ENCODE measurements around the gene DYNLL1.
A peak's percentile ranks its signal among the peaks of the same experiment; 100 is the strongest.
"Not testable (repeated sequence)": the region's sequence is repeated elsewhere in the genome, so short reads cannot be mapped to it uniquely, and the experiment has no call there.

Gene DYNLL1

GRCh38 chr12:120474616-120474960, 21.3 kb upstream of the DYNLL1 start:
- no peak for DNase-seq (ENCODE audit: low read depth in 2 of 2)

- DNase-seq (ENCODE audit: low read depth in 2 of 2) = no peak
Measured at GRCh38 chr12:120475643-120476042, 20.3 kb upstream of the DYNLL1 start.

DNA sequence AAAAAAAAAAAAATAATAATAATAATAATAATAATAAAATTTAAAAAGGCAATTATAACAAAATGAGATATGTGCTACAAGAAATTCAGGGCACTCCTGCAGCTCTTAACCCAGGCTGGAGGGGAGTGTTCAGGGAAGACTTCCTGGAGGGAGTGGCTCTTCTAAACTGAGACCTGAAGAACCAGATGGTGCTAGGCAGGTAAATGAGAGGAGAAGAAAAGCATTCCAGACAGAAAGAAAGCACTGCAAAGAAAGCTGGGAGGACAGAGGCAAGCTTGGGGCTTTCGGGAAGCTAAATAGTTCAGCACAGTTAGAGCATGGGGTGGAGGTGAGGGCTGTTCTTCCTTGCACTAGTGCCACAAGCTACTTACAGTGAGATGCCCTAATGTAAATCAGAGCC, 16.5 kb upstream of the DYNLL1 start:
- no peak for DNase-seq (ENCODE audit: low read depth in 2 of 2)

DNA sequence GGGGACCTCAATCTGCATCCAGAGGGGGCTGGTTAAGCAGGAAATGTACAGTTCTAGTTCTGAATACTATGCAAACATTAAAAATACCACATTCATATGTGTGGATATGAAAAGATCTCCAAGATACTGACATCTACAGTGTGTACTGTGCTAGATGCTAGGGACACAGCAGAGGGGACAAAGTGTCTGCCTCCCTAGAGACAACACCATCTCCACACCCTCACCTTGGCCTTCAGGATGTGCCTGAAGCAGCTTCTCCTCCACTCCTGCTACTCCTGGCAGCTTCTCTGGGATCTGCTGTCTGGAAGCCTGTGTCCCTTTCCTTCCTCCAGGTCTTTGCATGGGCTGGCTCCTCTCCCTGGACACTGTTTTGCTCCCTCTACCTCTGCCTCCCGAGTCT, 15.7 kb upstream of the DYNLL1 start:
- DNase-seq (ENCODE audit: low read depth in 2 of 2) = no peak

DNA sequence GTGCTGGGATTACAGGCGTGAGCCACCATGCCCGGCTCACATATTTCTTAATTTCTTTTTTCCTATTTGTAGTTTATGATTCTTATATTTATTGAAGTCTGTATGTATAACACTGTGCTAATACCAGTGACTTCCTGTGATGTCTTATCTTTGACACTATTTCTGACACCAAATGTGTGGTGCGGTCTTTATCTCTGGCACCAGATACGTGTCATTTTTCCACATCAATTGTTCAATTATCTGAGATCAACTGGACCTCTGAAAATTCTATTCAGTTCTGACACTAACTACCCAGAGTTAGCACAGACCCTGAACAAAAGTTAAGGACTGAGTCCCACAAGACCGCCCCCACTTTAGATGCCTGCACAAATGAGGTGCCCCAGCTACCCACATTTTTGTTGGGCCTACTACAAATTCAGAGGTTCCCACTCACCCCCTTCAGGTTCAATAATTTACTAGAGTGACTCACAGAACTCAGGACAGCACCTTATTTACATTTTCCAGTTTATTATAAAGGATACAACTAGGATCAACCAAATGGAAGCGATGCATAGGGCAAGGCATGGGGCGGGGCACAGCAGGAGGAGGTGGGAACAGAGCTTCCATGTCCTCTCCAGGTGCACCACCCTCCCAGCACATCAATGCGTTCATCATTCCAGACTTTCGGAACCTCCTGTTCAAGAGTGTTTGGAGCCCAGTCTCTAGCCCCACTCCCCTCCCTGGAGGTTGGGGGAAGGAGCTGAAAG, 14.7 kb upstream of the DYNLL1 start:
- DNase-seq (ENCODE audit: low read depth in 2 of 2) = no peak

- no peak for DNase-seq (ENCODE audit: low read depth in 2 of 2)
Measured at GRCh38 chr12:120483621-120484020, 12.3 kb upstream of the DYNLL1 start.

DNA sequence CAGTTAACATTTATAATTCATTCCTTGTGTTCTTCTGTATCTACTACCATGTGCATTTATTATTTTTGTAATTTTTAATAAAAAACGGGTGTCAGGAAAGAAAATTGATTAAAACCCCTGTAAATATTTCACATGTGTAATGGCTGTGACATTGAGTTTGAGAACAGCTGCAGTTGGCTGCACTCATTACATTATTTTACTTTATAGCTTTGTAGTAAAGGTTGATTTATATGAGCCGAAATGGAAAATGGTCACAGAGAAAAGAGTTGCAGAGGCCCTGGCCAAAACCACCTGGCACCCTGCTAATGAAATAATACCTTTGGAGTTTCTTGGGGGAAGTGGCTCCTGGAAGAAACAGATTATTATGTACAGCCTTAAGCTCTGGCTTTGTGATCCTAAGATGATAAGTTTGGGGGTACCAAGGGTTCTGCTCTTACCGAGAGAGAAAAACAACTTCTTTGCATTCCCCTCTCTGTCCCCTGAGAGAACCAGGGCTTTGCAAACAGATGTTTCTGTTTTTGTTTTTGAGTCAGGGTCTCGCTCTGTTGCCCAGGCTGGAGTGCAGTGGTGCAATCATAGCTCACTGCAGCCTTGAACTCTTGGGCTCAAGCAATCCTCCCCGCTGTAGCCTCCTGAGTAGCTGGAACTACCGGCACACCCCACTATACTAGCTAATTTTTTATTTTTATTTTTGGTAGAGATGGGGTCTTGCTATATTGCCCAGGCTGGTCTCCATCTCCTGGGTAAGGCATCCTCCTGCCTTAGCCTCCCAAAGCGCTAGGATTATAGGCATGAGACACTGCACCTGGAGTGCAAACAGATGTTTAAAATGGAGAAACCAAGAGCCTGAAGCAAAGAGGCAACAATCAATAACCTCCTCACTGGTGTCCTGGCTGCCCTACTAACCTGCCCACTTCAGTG, 9.7 kb upstream of the DYNLL1 start:
- no peak for DNase-seq (ENCODE audit: low read depth in 2 of 2)

GRCh38 chr12:120487552-120487951, 8.4 kb upstream of the DYNLL1 start:
- DNase-seq (ENCODE audit: low read depth in 2 of 2) = not testable (repeated sequence)

DNA sequence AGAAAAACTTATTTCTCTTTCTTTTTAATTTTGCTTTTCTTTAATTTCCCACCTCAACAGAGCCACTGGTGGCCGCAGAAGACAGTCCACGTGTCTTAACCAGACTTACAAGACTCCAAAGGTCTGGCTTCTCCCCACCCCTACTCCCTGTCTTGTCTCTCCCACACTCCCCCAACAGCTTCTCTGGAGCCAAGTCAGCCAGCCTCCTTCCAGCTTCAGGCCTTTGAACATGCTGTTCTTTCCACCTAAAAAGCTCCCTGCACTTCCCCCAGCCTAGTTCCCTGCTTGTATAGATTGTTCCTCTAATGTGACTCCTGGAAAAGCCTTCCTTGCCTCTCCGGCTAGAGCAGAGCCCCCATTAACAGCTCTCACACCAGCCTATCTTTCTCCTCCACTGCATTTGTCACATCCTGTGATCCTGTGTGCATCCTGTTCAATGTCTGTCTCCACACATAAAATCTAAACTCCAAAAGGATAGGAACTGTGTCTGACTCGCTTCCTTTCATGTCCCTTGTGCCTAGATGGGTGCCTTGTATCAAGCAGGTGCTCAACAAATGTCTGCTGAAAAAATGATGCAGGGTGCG, 7.8 kb upstream of the DYNLL1 start:
- no peak for DNase-seq (ENCODE audit: low read depth in 2 of 2)

DNA sequence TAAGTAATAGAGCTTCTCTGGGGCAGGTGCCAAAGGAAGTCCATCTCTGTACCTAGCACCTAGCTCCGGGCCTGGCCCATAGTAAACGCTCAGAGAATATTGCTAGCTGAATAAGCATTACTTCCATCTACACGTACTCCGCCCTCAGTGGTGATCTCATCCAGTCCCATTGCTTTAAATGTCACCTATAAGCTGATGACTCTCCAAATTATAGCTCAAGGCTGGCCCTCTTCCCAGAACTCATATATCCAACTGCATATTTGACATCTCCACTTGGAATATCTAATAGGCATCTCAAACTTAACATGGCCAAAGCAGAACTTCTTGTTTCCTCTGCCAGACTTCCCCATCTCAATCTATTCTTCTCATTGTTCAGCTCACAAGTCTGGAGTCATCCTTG, 6.9 kb upstream of the DYNLL1 start:
- no peak for DNase-seq (ENCODE audit: low read depth in 2 of 2)

GRCh38 chr12:120490325-120490724, 5.6 kb upstream of the DYNLL1 start:
- DNase-seq (ENCODE audit: low read depth in 2 of 2) = no peak

- no peak for DNase-seq (ENCODE audit: low read depth in 2 of 2)
Measured at GRCh38 chr12:120490833-120491512, 4.9 kb upstream of the DYNLL1 start.

DNA sequence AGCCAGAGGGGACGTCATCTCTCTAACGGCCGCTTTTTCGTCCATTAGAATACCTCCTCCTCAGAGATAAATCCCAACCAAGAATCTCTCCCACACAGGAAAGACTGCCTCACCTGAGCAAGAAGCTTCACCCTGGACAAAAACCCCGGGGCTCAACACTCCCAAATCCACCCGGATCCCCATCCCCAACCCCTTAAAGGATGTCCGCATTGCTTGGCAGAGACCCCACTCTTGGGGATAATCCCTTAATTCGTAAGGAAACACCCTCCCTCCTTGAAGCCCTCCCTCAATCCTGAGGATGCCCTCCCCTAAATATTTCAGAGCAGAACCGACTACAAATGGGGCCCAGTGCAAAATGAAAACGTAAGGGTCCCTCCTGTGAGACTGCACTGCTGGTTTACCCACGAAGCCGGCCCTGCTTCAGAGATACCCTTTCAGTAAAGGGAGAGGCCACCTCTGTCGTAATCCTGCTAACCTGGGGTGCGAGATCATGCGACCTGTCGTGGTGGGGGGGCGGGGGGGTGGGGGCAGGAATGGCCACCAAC, 655 bp upstream of the DYNLL1 start:
- DNase-seq (ENCODE audit: low read depth in 2 of 2) = no peak

- DNase-seq (ENCODE audit: low read depth in 2 of 2) = peak; percentile 13 to 25
Measured at GRCh38 chr12:120496413-120497340, 764 bp downstream of the DYNLL1 start.

GRCh38 chr12:120497524-120498150, 1.7 kb downstream of the DYNLL1 start:
- no peak for DNase-seq (ENCODE audit: low read depth in 2 of 2)

- DNase-seq (ENCODE audit: low read depth in 2 of 2) = no peak
Measured at GRCh38 chr12:120498870-120499515, 3.1 kb downstream of the DYNLL1 start.

DNA sequence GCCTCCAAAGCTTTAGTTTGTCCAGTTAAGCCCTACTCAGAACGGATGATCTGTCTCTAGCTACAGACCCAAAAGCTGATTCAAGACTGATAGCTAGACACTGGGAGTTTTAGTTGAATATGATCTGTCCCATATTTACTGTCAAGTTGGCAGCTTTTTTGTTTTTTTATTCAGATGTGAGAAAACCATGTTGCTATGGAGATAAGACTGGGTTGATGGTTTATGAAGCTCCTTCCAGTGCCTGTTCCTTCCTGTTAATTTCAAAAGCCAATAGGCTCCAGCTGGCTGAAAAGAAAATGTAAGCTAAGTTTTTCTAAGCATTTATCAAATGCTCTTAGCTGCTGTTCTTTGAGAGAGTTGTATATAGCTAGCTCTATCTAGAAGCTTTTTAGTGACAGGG, 4.7 kb downstream of the DYNLL1 start:
- DNase-seq (ENCODE audit: low read depth in 2 of 2) = no peak

DNA sequence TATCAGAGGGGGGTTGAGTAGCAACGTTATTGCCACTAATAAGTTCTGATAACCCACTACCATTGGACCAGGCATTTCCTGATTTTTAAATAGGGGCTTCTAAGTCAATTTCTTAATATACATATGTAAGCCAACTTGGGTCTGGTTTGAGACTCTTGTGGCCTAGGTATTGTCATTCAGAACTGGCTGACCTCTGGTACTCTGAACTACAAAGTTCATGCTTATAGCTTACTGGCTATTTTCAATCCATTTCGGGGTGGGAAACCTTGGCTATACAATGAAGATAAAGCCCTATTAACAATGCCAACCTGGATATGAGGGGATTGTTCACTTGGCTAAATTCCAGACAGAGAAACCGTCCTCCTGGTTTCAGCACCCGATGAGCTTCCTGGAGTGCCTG, 8.7 kb downstream of the DYNLL1 start:
- DNase-seq (ENCODE audit: low read depth in 2 of 2) = no peak

DNA sequence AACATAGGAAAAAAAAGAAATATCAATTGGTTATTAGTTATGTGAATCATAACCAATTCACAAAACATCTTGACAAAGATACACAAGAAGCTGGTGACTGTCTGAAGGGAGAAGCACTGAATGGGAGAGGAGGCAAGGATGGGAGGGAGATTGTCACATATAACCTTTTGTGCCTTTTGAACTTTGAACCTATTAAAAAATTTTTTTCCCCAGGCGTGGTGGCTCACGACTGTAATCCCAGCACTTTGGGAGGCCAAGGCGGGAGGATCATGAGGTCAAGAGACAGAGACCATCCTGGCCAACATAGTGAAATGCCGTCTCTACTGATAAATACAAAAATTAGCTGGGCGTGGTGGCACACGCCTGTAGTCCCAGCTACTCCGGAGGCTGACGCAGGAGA, 12.6 kb downstream of the DYNLL1 start:
- no peak for DNase-seq (ENCODE audit: low read depth in 2 of 2)

- DNase-seq (ENCODE audit: low read depth in 2 of 2) = no peak
Measured at GRCh38 chr12:120514002-120514401, 18.1 kb downstream of the DYNLL1 start.

Measured in stimulated activated CD8-positive, alpha-beta memory T cell treated with anti-CD3 and anti-CD28 coated beads, Interleukin-7, amount 100 ng/mL, for 1 hour (primary cell).